A673 (cell line): ENCODE data around the gene PAM16. TPM values are rescaled to one million over a fixed set of nuclear protein-coding genes. Genes with fewer than 3 reads are reported as not detected.

Experiments used
- Bru-seq: library from RNA; stranded (reverse); fragments of 400-500 nt; gene quantifications from one replicate; lab custom pipeline; 2021; lab: Mats Ljungman, UMichigan
- BruChase-seq, 2 experiments: library from RNA; stranded (reverse); fragments of 400-500 nt; gene quantifications; one replicate each; lab custom pipeline; 2021; lab: Mats Ljungman, UMichigan
- BruUV-seq: library from RNA; stranded (reverse); fragments of 400-500 nt; replicated peaks from 2 replicates; lab custom pipeline; 2021; lab: Mats Ljungman, UMichigan
- CTCF ChIA-PET: fragments of 300-600 bp; sonication (Branson Sonifier 250); formaldehyde crosslinking; loops from one replicate; lab custom pipeline; 2022; ENCODE audit warnings: antibody characterized with exemption; lab: Charles Lee
- POLR2A ChIA-PET: fragments of 300-600 bp; sonication (Branson Sonifier 250); formaldehyde crosslinking; loops from one replicate; lab custom pipeline; 2022; ENCODE audit warnings: antibody characterized with exemption; ENCODE audit not compliant: low non-redundant PET; lab: Charles Lee
- DNase-seq: peaks from one replicate; pipeline ENCODE4 v3.0.0-alpha.2; 2015; ENCODE audit warnings: low spot score
- H3K27ac ChIP-seq: fragments of 200-600 bp; sonication (generic); 2 replicates; pipeline ENCODE4 v1.5.1; 2016; ENCODE audit warnings: mixed run types, low read depth, mild to moderate bottlenecking, mixed read lengths, antibody characterized with exemption, low read length; ENCODE audit not compliant: poor library complexity, severe bottlenecking
- H3K27me3 ChIP-seq: fragments of 200-600 bp; sonication (generic); replicated peaks from 2 replicates; pipeline ENCODE4 v1.6.1; 2017; ENCODE audit warnings: mixed run types, low read depth, mild to moderate bottlenecking, mixed read lengths, antibody characterized with exemption, low read length; ENCODE audit not compliant: insufficient read depth, poor library complexity
- H3K36me3 ChIP-seq: fragments of 200-600 bp; sonication (generic); 2 replicates; pipeline ENCODE4 v1.6.1; 2016; ENCODE audit warnings: mixed run types, mild to moderate bottlenecking, mixed read lengths, antibody characterized with exemption, low read length; ENCODE audit not compliant: insufficient read depth, poor library complexity, severe bottlenecking
- H3K4me1 ChIP-seq: fragments of 200-600 bp; sonication (generic); 2 replicates; pipeline ENCODE4 v1.6.1; 2017; ENCODE audit warnings: mixed run types, mild to moderate bottlenecking, mixed read lengths, antibody characterized with exemption, low read length; ENCODE audit not compliant: insufficient read depth, poor library complexity, severe bottlenecking
- H3K4me3 ChIP-seq: fragments of 200-600 bp; sonication (generic); 2 replicates; pipeline ENCODE4 v1.5.1; 2016; ENCODE audit warnings: low read depth, mixed run types, mild to moderate bottlenecking, mixed read lengths, low read length; ENCODE audit not compliant: poor library complexity, severe bottlenecking
- H3K9me3 ChIP-seq: fragments of 200-600 bp; sonication (generic); 2 replicates; pipeline ENCODE4 v1.6.1; 2016; ENCODE audit warnings: mixed run types, low read depth, mild to moderate bottlenecking, mixed read lengths, antibody characterized with exemption, low read length; ENCODE audit not compliant: poor library complexity, severe bottlenecking
- CTCF ChIP-seq: fragments of 300-800, 200-600 bp; sonication (generic); conservative IDR thresholded peaks from 2 replicates; pipeline ENCODE4 v1.5.1; 2017; ENCODE audit warnings: low read depth, mild to moderate bottlenecking, antibody characterized with exemption, low read length, moderate library complexity, mixed read lengths
- EZH2 ChIP-seq: fragments of 200-600 bp; sonication (generic); IDR thresholded peaks from 2 replicates; pipeline ENCODE4 v1.6.1; 2017; ENCODE audit warnings: borderline replicate concordance, low read depth, mild to moderate bottlenecking, mixed read lengths, antibody characterized with exemption, low read length; ENCODE audit not compliant: poor library complexity, severe bottlenecking
- intact Hi-C: fragments of 100-400 bp; cut with micrococcal nuclease; formaldehyde crosslinking; loops from one replicate; pipeline ENCODE4 v1.10.0; 2022; ENCODE audit not compliant: unreplicated experiment
- long read RNA-seq: library from polyadenylated mRNA; stranded (forward); transcript quantifications from one replicate; pipeline ENCODE4 v2.0.0, GENCODE V29; 2022
- total RNA-seq: library from RNA; stranded (reverse); gene quantifications from 2 replicates; pipeline ENCODE4 v1.2.3, GENCODE V29; 2021

PAM16 gene
- total RNA-seq: 89.7 and 90.3 TPM in 2 replicates
- percentile 55 among the genes with signal in this experiment for Bru-seq, nascent RNA
- BruChase-seq, experiment 1, labeled RNA remaining after a 2-hour chase: percentile 53 among the genes with signal in this experiment
- BruChase-seq, experiment 2, labeled RNA remaining after a 6-hour chase: percentile 70 among the genes with signal in this experiment
- long read RNA-seq, transcript PAM16-201 (5 exons, 587 nt): major isoform, 32 of 54 reads
- long read RNA-seq, partial matches to known transcripts: 1 of 54 reads
- long read RNA-seq, other reads (novel, unspliced or antisense): 16 of 54 reads

GRCh38 chr16:4350787-4351659 is at the start of gene PAM16:
PAM16 (minus strand) TSS chr16:4351321; CDS start chr16:4351234, 87 bp downstream.
- H3K36me3 ChIP-seq: peaks cover 6% of the 10 kb centered on the region
- intact Hi-C loops: no loop called here
- ChIA-PET POLR2A (interaction anchor here (0.6 kb wide), 1 partner anchor 130 kb away, joined by 5 read pairs; no protein-coding TSS in a partner anchor), CTCF (interaction anchor here (0.6 to 2.1 kb wide), 4 partner anchors 11 to 97 kb away, joined by 3 to 15 read pairs (median 6); no protein-coding TSS in a partner anchor)
- H3K4me3 ChIP-seq: peak within 1 kb of the TSS; percentile 88
- no peaks in the 10 kb centered on the region for H3K9me3 ChIP-seq
- peak within 1 kb of the TSS; percentile 90 for H3K27ac ChIP-seq
- no peaks in the 10 kb centered on the region for H3K27me3 ChIP-seq
- peak; percentile 20; the same call in 1 of the 2 replicates for TF ChIP-seq CTCF
- TF ChIP-seq EZH2: no peak
- H3K4me1 ChIP-seq: peaks cover 4% of the 10 kb centered on the region
- BruUV-seq: no TSS peak
- peak; percentile 97 for DNase-seq

GRCh38 chr16:4399001-4399730 is 48.0 kb upstream of the PAM16 start:
- no peak for DNase-seq
- Histone ChIP-seq H3K4me3 (no peak overlapping the region), H3K9me3 (no peaks in the 10 kb centered on the region), H3K27ac (no peak overlapping the region), H3K27me3 (no peaks in the 10 kb centered on the region), H3K4me1 (no peaks in the 10 kb centered on the region), H3K36me3 (no peaks in the 10 kb centered on the region)
- BruUV-seq: no TSS peak
- CTCF ChIA-PET: interaction anchor here (0.6 to 0.9 kb wide), 2 partner anchors 40 to 58 kb away, joined by 3 to 4 read pairs; no protein-coding TSS in a partner anchor
- POLR2A ChIA-PET: interaction anchor here (0.7 kb wide), 1 partner anchor 113 kb away, joined by 3 read pairs; no protein-coding TSS in a partner anchor
- intact Hi-C loops: no loop called here
- no peak for TF ChIP-seq EZH2
- no peak for TF ChIP-seq CTCF
